Cerebellar nuclear complex (tissue), 1 donor: ENCODE results near the gene SVIL.
"Not testable (repeated sequence)": the region's sequence is repeated elsewhere in the genome, so short reads cannot be mapped to it uniquely, and the experiment has no call there.

Experiments used
- DNase-seq, 2 experiments: peaks; one replicate each; lab custom pipeline; 2025; lab: John Stamatoyannopoulos, UW

The SVIL gene

DNA sequence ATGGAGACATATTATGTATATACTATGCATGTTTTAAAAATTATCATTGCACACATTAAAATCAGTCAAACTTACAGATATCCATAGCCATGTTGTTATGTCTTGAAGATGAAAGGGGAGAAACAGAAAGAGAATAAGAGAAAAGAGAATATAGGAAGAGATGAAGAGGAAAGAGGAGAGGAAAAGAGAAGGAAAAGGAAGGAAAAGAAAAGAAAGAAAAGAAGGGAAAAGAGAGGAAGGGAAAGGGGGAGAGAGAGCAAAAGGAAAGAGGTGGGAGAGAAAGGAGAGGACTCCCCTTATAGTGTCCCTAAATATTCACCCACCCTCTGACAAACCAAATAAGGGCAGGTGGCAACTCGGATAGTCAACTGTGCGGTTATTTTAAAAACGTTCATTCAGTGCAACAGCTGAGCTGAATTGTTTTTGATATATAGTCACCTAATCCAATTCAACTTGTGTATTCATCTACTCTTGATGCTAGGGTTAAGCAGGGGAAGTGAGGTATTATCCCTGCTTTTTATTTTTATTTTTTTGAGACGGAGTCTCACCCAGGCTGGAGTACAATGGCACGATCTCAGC is 14.6 kb downstream of the SVIL start:
- no peak for DNase-seq

GRCh38 chr10:29619241-29619669 is 15.5 kb downstream of the SVIL start:
- DNase-seq = no peak

GRCh38 chr10:29618341-29619171 is 16.2 kb downstream of the SVIL start:
- no peak for DNase-seq

- no peak for DNase-seq
Observed at GRCh38 chr10:29617880-29618340, 16.9 kb downstream of the SVIL start.

- DNase-seq = no peak
Observed at GRCh38 chr10:29616542-29616941, 18.2 kb downstream of the SVIL start.

DNA sequence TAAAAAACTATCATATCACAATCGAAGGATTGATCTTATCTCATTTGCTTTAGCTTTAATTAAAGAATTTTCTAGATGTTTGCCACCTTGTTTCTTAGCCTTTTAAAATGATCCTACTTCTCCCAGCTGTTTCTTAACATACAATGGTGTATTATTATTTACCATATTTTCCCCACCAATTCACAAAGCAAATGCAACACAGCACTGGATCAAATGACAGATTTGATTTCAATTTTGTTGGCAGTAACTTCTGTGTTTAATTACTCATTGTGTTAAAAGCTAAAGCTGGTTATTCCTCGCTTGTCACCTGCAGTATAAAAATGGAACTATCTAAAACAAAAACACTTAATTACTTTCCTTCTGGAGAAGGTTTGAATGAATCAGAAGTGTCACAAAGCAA is 19.6 kb downstream of the SVIL start:
- DNase-seq = no peak

- DNase-seq = not testable (repeated sequence)
Observed at GRCh38 chr10:29614289-29614688, 20.5 kb downstream of the SVIL start.

DNA sequence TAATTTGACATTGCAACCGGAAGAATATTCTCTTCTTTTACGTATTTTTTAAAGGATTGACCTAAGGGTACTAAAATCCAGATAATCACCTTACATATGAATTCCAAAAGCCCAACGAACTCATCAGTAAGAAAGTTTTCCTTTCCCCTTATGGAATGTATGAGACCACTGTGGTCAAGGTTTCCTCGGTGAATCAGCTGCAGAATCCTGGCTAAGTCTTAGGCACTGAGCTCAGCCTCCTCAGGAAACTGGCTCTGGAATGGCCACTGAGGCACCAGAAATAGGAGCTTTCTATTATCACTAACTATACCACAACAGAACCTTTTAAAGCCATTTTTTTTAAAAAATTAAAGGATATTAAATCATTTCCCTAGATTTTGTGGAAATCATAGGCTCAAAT is 21.0 kb downstream of the SVIL start:
- DNase-seq = no peak

- no peak for DNase-seq
Observed at GRCh38 chr10:29613196-29613595, 21.6 kb downstream of the SVIL start.

DNA sequence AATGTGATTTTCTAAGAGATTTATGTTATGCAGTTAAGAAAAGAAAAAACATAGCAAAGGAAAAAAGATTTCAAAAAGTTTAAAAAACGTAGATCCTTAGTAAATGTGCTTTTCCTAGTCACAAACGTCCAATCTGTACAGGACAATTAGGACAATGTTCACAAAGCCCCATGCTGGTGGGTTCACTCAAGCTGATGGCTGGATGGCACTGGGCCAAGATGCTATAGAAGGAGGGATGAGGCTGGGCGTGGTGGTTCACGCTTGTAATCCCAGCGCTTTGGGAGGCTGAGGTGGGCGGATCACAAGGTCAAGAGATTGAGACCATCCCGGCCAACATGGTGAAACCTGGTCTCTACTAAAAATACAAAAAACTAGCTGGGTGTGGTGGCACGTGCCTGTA is 22.1 kb downstream of the SVIL start:
- DNase-seq = no peak

GRCh38 chr10:29611781-29612381 is 22.9 kb downstream of the SVIL start:
- DNase-seq = no peak

GRCh38 chr10:29610876-29611647 is 23.7 kb downstream of the SVIL start:
- no peak for DNase-seq

GRCh38 chr10:29610331-29610730 is 24.4 kb downstream of the SVIL start:
- not testable (repeated sequence) for DNase-seq

- no peak for DNase-seq
Observed at GRCh38 chr10:29609696-29610095, 25.1 kb downstream of the SVIL start.

- no peak for DNase-seq
Observed at GRCh38 chr10:29608476-29609301, 26.1 kb downstream of the SVIL start.

DNA sequence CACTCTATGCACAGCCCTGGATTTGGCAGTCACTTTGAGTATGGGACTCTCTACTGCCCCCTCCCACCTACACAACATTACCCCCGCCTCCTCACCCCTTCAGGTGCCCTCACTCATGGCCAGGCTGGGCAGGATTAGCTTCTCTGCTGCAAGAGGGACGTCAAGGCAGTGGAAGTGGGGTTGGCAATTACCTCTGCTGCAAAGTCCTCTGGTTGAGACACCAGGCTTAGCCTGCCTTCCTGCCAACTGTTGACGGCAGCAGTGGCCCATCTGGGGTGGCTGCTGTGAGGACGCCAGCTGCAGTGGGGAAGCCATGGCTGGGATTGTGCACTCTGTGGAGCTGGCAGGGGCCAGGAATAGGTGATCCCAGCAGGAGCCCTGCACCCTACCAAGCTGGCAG is 26.7 kb downstream of the SVIL start:
- no peak for DNase-seq

- DNase-seq = no peak
Observed at GRCh38 chr10:29607576-29607975, 27.2 kb downstream of the SVIL start.

- not testable (repeated sequence) for DNase-seq
Observed at GRCh38 chr10:29606693-29607092, 28.1 kb downstream of the SVIL start.

DNA sequence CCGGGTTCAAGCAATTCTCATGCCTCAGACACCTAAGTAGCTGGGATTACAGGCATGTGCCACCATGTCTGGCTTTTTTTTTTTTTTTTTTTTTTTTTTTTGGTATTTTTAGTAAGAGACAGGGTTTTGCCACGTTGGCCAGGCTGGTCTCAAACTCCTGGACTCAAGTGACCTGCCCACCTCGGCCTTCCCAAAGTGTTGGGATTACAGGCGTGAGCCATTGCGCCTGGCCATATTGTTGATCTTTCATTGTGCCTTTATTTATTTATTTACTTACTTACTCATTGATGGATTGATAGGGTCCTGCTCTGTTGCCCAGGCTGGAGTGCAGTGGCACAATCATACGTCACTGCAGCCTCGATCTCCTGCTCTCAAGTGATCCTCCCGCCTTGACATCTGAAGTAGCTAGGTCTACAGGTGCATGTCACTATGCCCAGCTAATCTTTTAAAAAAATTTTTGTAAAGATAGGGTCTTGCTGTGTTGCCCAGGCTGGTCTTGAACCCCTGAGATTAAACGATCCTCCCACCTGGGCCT is 30.4 kb downstream of the SVIL start:
- no peak for DNase-seq

DNA sequence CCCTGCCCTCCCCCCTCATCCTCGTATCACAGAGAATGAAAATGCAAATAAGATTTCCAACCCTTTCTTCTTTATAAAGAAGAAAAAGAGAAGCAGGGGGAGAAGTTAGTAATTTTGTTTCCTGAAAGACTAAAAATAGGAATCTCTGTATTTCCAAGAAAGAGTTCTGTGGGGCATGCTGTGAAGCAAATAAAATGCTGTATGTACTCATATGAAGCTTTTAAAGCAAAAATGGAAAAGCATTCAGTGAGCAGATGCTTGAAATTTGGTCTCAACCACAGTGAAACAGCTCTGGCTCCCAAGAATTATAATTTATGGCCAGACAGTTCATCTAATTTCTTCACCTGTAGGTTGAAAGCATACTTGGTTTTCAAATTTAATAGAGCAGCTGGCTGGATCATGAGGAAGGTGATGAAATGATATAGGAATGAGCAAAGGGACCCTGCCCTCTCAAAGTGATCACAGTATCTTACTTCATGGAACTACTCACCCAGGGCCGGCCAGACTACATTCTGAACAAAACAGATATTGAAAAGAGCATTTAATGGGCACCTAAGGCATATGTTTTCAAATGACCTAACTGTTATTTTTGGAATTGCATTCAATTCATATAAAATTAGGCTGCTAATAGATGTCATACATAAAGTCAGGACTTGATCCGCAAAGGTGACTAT is 31.4 kb downstream of the SVIL start:
- no peak for DNase-seq

- DNase-seq = no peak
Observed at GRCh38 chr10:29600821-29601220, 34.0 kb downstream of the SVIL start.
